CD4-positive, alpha-beta T cell treated with Interleukin-17A for 4 hours (primary cell): ENCODE measurements around the gene PTRHD1.
"Not testable (repeated sequence)": the region's sequence is repeated elsewhere in the genome, so short reads cannot be mapped to it uniquely, and the experiment has no call there.

ENCODE experiments used
- DNase-seq: peaks from one replicate; pipeline ENCODE4 v3.0.0-alpha.2; 2020; ENCODE audit warnings: mixed read lengths

PTRHD1 gene

DNA sequence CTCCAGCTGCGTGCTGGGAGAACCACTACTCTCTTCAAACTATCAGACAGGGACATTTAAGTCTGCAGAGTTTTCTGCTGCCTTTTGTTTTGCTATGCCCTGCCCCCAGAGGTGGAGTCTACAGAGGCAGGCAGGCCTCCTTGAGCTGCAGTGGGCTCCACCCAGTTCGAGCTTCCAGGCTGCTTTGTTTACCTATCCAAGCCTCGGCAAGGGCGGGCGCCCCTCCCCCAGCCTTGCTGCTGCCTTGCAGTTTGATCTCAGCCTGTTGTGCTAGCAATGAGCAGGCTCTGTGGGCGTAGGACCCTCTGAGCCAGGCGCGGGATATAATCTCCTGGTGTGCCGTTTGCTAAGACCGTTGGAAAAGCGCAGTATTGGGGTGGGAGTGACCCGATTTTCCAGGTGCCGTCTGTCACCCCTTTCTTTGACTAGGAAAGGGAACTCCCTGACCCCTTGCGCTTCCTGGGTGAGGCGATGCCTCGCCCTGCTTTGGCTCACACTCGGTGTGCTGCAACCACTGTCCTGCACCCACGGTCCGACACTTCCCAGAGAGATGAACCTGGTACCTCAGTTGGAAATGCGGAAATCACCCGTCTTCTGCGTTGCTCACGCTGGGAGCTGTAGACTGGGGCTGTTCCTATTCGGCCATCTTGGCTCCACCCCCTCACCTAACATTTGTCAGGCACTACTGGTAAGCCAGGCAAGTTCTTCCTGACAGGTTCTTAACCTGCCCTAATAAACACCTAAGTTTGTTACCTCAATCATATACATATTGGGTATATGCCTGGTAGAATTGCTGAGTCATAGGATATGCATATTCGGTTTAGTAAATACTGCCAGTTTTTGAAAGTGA is 12.8 kb upstream of the PTRHD1 start:
- not testable (repeated sequence) for DNase-seq

GRCh38 chr2:24800487-24800886 is 7.3 kb upstream of the PTRHD1 start:
- DNase-seq, result not testable (repeated sequence)

GRCh38 chr2:24797644-24798043 is 4.5 kb upstream of the PTRHD1 start:
- no peak for DNase-seq

- no peak for DNase-seq
These were observed 707 bp upstream of the PTRHD1 start for GRCh38 chr2:24793761-24794435.

GRCh38 chr2:24792542-24792873 is 683 bp downstream of the PTRHD1 start:
- no peak for DNase-seq

GRCh38 chr2:24791452-24791851 is 1.7 kb downstream of the PTRHD1 start:
- DNase-seq, result no peak

- no peak for DNase-seq
These were observed 4.4 kb downstream of the PTRHD1 start for GRCh38 chr2:24788816-24789215.

GRCh38 chr2:24787532-24787931 is 5.7 kb downstream of the PTRHD1 start:
- DNase-seq, result no peak

DNA sequence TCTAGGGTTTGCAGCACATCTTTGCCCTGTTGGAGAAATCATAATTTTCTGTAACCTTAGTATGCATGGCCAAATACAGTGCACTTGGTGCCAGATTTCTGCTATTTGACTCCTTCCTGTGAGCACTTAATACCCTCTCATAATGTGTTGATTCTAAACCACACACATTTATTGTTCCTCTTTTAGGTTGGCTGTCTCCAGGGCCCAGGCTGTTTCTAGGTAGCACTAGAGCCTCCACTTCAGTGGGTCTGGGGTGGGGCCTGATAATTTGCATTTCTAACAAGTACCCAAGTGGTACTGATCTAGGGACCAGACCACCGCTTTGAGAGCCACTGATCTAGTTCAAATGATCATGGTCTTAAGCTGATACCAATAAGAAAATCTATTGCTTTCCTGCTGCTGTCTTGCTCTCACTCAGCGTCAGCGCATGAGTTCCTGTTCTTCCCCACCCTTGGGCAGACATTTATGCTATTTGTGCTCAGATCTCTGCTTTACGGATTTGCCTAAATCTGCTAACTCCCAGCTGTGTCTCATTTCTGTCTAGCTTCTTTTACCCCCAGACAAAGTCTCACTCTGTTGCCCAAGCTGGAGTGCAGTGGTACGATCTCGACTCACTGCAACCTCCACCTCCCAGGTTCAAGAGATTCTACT is 7.4 kb downstream of the PTRHD1 start:
- DNase-seq, result no peak

GRCh38 chr2:24783641-24784040 is 9.6 kb downstream of the PTRHD1 start:
- no peak for DNase-seq

DNA sequence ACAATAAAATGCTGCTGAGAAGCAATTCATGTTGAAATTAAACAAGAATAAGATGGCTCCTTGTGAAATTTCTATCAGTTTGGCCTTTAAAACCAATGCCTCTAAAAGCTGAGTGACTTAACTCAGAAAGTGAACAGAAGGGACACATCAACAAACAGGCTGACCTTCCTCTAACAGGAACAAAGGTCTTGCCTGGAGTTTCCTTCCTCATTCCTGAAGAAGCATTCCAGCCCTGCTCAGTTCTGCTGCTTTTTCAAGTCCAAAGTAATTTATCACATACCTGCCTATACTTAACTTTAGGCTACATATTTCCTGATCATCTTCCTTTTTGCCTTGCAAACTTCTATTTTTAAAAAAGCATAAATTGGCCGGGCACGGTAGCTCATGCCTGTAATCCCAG is 14.1 kb downstream of the PTRHD1 start:
- no peak for DNase-seq

- no peak for DNase-seq
These were observed 18.8 kb downstream of the PTRHD1 start for GRCh38 chr2:24774373-24774772.

- no peak for DNase-seq
These were observed 21.2 kb downstream of the PTRHD1 start for GRCh38 chr2:24771764-24772586.

- no peak for DNase-seq
These were observed 22.1 kb downstream of the PTRHD1 start for GRCh38 chr2:24771061-24771460.

DNA sequence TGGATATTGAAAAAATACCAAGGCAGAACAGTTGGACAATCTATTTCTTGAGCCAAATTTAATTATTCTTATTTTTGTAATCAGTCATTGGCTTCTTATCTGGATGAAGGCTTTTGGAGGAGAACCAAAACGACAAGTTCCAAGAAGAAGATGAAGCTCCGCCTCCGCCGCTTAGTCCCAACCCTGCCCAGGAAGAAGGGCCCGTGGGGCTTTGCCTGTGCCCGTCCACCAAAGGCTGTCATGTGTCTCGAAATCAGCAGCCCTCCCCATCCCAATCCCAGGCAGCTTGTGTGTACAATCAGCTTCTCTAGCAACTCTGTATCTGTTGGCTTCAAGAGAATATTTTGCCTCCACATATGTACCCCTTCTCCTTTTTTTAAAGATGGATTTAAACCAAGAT is 24.6 kb downstream of the PTRHD1 start:
- DNase-seq, result no peak

- no peak for DNase-seq
These were observed 25.2 kb downstream of the PTRHD1 start for GRCh38 chr2:24768013-24768412.

- DNase-seq, result no peak
These were observed 26.6 kb downstream of the PTRHD1 start for GRCh38 chr2:24766609-24767008.

GRCh38 chr2:24763843-24764242 is 29.3 kb downstream of the PTRHD1 start:
- DNase-seq, result no peak

GRCh38 chr2:24762518-24762917 is 30.7 kb downstream of the PTRHD1 start:
- no peak for DNase-seq

GRCh38 chr2:24761866-24762265 is 31.3 kb downstream of the PTRHD1 start:
- no peak for DNase-seq

DNA sequence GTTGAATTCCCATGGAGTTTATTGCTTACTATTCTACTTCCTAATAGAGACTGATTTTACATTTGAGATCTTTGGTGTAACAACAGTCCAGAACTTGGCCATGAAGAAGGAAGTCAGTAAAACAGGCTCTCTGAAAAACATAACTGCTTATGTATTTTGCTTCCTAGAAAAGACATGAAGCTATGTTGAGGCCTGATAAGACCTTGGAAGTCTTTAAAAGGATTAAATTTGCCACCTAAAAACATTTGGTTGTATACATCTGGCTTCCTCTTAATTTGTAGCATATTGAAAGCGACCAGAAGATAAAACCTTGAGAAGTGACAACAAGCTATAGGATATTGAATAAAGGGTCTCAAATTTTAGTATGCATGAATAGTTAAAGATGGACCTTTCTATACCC is 36.4 kb downstream of the PTRHD1 start:
- DNase-seq, result no peak

DNA sequence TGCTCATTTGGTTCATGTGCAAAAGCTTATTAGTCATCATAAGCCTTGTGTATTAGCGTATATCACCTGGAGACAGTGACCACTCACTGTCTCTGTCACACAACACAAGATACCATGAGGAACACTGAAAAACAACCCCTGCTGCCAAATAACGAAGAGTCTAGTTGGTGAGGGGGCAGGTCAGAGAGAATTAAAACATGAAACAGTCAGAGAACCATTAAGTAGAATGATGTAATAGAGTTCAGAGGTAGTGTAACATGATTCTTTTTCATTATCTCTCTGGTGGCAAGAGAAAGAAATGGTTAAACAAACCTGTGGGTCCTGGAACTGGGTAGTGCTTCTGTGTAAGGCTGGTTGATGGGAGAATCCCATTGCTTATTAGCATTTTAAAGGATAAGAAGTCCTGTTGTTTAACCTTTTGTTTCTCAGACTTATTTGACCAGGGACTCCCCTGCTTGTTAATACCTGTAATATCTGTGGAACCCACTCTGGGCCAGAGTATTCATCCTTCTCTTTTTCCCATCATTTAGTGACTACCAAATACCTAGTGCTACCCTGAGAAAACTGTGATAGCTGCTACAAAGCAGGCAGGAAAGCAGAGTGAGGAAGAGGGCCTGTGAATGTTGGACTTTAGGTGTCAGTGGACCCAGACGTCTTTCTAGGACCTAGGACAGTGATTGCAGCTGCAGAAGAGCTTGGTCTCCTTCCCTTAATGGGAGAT is 38.0 kb downstream of the PTRHD1 start:
- no peak for DNase-seq
